Erythroblast (primary cell): ENCODE results near the gene ST3GAL3.

ENCODE experiments used
- GATA1 ChIP-seq: IDR thresholded peaks from 2 replicates; pipeline ENCODE4 v1.6.1; 2011; ENCODE audit warnings: low read depth, mild to moderate bottlenecking, control low read depth, low read length, moderate library complexity
- POLR2A ChIP-seq: IDR thresholded peaks from 2 replicates; pipeline ENCODE4 v1.6.1; 2011; ENCODE audit warnings: mild to moderate bottlenecking, low read length

DNA sequence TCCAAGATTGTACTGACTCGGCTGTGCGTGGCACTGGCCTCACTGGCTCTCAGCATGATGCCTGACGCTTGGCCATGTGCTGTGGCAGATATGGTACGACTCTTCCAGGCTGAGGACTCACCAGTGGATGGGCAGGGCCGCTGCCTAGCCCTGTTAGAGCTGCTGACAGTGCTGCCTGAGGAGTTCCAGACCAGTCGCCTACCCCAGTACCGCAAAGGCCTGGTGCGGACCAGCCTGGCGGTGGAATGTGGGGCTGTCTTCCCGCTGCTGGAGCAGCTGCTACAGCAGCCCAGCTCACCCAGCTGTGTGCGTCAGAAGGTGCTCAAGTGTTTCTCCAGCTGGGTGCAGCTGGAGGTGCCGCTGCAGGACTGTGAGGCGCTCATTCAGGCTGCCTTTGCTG, 242.3 kb downstream of the ST3GAL3 start:
- TF ChIP-seq POLR2A, result no peak
- TF ChIP-seq GATA1, result no peak
